Measurements from ENCODE around the gene NTF4. TPM values are rescaled to one million over a fixed set of nuclear protein-coding genes. Genes with fewer than 3 reads are reported as not detected.
"Not testable (repeated sequence)": the region's sequence is repeated elsewhere in the genome, so short reads cannot be mapped to it uniquely, and the experiment has no call there.

The NTF4 gene
- total RNA-seq, 3 donors from 2014 or later (not counting 1 experiment from before 2014, with no cell fraction given): not detected

GRCh38 chr19:49057636-49058234 is 6.9 kb downstream of the NTF4 start, which contains the start of gene CGB7:
Gene CGB7, minus strand, starts transcription at chr19:49057749. Its CDS starts 2,374 bp downstream, at chr19:49055375.
- peak within 1 kb of the TSS; percentile 87 for H3K4me3 Mint-ChIP-seq
- DNase-seq (peak in 1 of 2 donors; percentile 54), ATAC-seq (peak in 2 of 3 donors; percentile 11 to 34)
- H3K27ac ChIP-seq (ENCODE audit: low read length): no peak within 1 kb of the TSS
- TF ChIP-seq CTCF (IDR thresholded peaks at IDR 0.05): no peak
- no peaks in the 10 kb centered on the region for H3K9me3 Mint-ChIP-seq
- peaks cover 35 to 40% of the 10 kb centered on the region in 2 donors for H3K27me3 Mint-ChIP-seq (ENCODE audit: low read depth in 2 of 2)
- intact Hi-C loops (cut with micrococcal nuclease): no loop called here
- peak within 1 kb of the TSS; percentile 47 for H3K4me3 ChIP-seq (ENCODE audit: low read length)
- no peaks in the 10 kb centered on the region for H3K36me3 Mint-ChIP-seq
- H3K27ac Mint-ChIP-seq: peak within 1 kb of the TSS in 1 of 2 donors; percentile 59
- H3K4me1 ChIP-seq (ENCODE audit: control insufficient read depth, insufficient read depth, low read length): peaks cover 26% of the 10 kb centered on the region
- 5% methylated on average over 38 of the region's 38 CpGs for WGBS (ENCODE audit: insufficient coverage)
- H3K36me3 ChIP-seq (ENCODE audit: control insufficient read depth, insufficient read depth, low read length): no peaks in the 10 kb centered on the region
- peaks cover 21 to 24% of the 10 kb centered on the region in 2 donors for H3K4me1 Mint-ChIP-seq
- peaks cover 30% of the 10 kb centered on the region for H3K27me3 ChIP-seq (ENCODE audit: control insufficient read depth, insufficient read depth, low read length)
- no peaks in the 10 kb centered on the region for H3K9me3 ChIP-seq (ENCODE audit: control insufficient read depth, insufficient read depth, low read length)

DNA sequence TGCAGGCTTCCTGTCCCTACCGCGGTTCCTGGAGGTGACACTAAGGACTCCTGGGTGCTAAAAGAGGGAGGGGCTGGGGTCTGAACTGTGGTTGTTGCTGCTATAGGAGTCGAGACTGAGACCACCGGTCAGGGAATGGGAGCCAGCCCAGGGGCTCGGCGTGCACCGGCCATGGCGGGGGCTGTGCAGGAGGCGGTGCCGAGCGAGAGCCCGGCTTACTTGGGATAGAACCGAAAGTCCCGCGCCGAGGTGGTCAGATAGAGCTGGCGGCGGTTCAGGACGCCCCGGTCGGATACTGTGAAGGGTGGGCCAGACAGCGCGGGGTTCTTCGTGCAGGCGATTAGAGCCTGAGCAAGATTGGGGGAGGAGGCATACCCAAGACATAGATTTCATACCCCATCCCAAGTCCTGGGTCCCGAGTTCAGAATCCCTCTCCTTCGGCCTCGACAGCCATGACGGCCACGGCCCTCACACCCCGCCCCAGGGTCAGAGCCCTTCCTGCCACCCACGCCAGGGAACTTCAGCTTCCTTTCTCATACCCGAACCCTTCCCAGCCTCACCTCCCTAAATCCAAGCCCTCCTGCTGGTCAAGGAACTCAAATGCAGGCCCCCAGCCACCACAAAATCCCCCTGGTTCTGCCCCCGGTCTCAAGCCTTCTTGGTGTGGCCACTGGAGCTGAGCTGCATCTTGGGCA is 7.6 kb downstream of the NTF4 start:
- ATAC-seq: peak; percentile 28 to 42 (median 37)
- H3K27ac ChIP-seq (ENCODE audit: low read length); H3K9me3 Mint-ChIP-seq; H3K9me3 ChIP-seq (ENCODE audit: control insufficient read depth, insufficient read depth, low read length); DNase-seq; intact Hi-C loops (cut with micrococcal nuclease); H3K36me3 ChIP-seq (ENCODE audit: control insufficient read depth, insufficient read depth, low read length); H3K36me3 Mint-ChIP-seq: not testable (repeated sequence)
- H3K27ac Mint-ChIP-seq: peak overlapping the region in 1 of 2 donors; percentile 59
- peaks cover 21 to 24% of the 10 kb centered on the region in 2 donors for H3K4me1 Mint-ChIP-seq
- Histone ChIP-seq H3K4me1 (ENCODE audit: control insufficient read depth, insufficient read depth, low read length) (peaks cover 26% of the 10 kb centered on the region), H3K4me3 (ENCODE audit: low read length) (peak overlapping the region; percentile 47), H3K27me3 (ENCODE audit: control insufficient read depth, insufficient read depth, low read length) (peaks cover 30% of the 10 kb centered on the region)
- peaks cover 35 to 40% of the 10 kb centered on the region in 2 donors for H3K27me3 Mint-ChIP-seq (ENCODE audit: low read depth in 2 of 2)
- peak overlapping the region; percentile 87 for H3K4me3 Mint-ChIP-seq
- WGBS (ENCODE audit: insufficient coverage): 2% methylated on average over 34 of the region's 34 CpGs

GRCh38 chr19:49056101-49056901 is 8.3 kb downstream of the NTF4 start:
- Mint-ChIP-seq H3K27ac (peak overlapping the region in 1 of 2 donors; percentile 59), H3K36me3 (no peaks in the 10 kb centered on the region), H3K9me3 (no peaks in the 10 kb centered on the region), H3K4me3 (peak overlapping the region; percentile 87), H3K27me3 (ENCODE audit: low read depth in 2 of 2) (peaks cover 35 to 39% of the 10 kb centered on the region in 2 donors), H3K4me1 (peaks cover 21 to 24% of the 10 kb centered on the region in 2 donors)
- H3K36me3 ChIP-seq (ENCODE audit: control insufficient read depth, insufficient read depth, low read length): no peaks in the 10 kb centered on the region
- ATAC-seq: peak; percentile 71 to 78 (median 78)
- peaks cover 30% of the 10 kb centered on the region for H3K27me3 ChIP-seq (ENCODE audit: control insufficient read depth, insufficient read depth, low read length)
- DNase-seq: peak; percentile 48 to 69
- peak overlapping the region; percentile 47 for H3K4me3 ChIP-seq (ENCODE audit: low read length)
- H3K9me3 ChIP-seq (ENCODE audit: control insufficient read depth, insufficient read depth, low read length): no peaks in the 10 kb centered on the region
- H3K27ac ChIP-seq (ENCODE audit: low read length): no peak overlapping the region
- peaks cover 26% of the 10 kb centered on the region for H3K4me1 ChIP-seq (ENCODE audit: control insufficient read depth, insufficient read depth, low read length)
- no peak for TF ChIP-seq CTCF (IDR thresholded peaks at IDR 0.05)
- intact Hi-C loops (cut with micrococcal nuclease): no loop called here
- under 1% methylated on average over 63 of the region's 63 CpGs for whole genome bisulfite sequencing (ENCODE audit: insufficient coverage)

- H3K27ac Mint-ChIP-seq; H3K36me3 ChIP-seq (ENCODE audit: control insufficient read depth, insufficient read depth, low read length); H3K9me3 Mint-ChIP-seq; DNase-seq; H3K4me1 ChIP-seq (ENCODE audit: control insufficient read depth, insufficient read depth, low read length); ATAC-seq; H3K27ac ChIP-seq (ENCODE audit: low read length); H3K4me1 Mint-ChIP-seq; H3K4me3 ChIP-seq (ENCODE audit: low read length); intact Hi-C loops (cut with micrococcal nuclease); H3K9me3 ChIP-seq (ENCODE audit: control insufficient read depth, insufficient read depth, low read length); H3K27me3 Mint-ChIP-seq (ENCODE audit: low read depth in 2 of 2); H3K27me3 ChIP-seq (ENCODE audit: control insufficient read depth, insufficient read depth, low read length); H3K36me3 Mint-ChIP-seq; H3K4me3 Mint-ChIP-seq: not testable (repeated sequence)
- 83% methylated on average over 24 of the region's 24 CpGs for WGBS (ENCODE audit: insufficient coverage)
Measured at GRCh38 chr19:49050376-49051033, 14.1 kb downstream of the NTF4 start.

DNA sequence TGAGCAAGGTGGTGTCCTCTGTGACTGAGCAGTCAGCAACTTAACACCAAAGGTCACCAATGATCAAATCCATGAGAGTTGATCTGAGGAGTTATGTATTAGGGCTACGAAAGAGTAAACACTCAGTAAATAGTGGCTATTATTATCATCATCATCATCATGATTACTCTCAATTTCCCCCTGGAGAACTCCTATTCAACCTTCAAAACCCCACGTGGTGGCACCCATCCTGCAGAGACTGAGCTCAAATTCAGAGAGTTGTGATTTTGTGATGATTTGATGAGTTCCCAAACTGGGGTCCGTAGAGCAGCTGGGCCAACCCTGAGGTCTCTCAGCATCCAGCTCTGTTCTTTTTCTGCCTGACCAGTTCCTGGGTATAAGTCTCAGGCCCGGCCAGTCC is 14.8 kb downstream of the NTF4 start:
- H3K27ac Mint-ChIP-seq; ATAC-seq; DNase-seq; H3K9me3 Mint-ChIP-seq; H3K4me3 Mint-ChIP-seq; intact Hi-C loops (cut with micrococcal nuclease); H3K27me3 ChIP-seq (ENCODE audit: control insufficient read depth, insufficient read depth, low read length); H3K9me3 ChIP-seq (ENCODE audit: control insufficient read depth, insufficient read depth, low read length); H3K36me3 ChIP-seq (ENCODE audit: control insufficient read depth, insufficient read depth, low read length); H3K4me1 ChIP-seq (ENCODE audit: control insufficient read depth, insufficient read depth, low read length); H3K27ac ChIP-seq (ENCODE audit: low read length); H3K4me3 ChIP-seq (ENCODE audit: low read length); H3K27me3 Mint-ChIP-seq (ENCODE audit: low read depth in 2 of 2); H3K4me1 Mint-ChIP-seq; H3K36me3 Mint-ChIP-seq: not testable (repeated sequence)
- WGBS (ENCODE audit: insufficient coverage): 100% methylated on average over 1 of the region's 4 CpGs

GRCh38 chr19:49049011-49049410 is 15.6 kb downstream of the NTF4 start, which contains the start of gene CGB8:
Gene CGB8, minus strand, starts transcription at chr19:49049111. Its CDS starts 372 bp downstream, at chr19:49048739.
- H3K4me1 Mint-ChIP-seq; H3K27me3 Mint-ChIP-seq (ENCODE audit: low read depth in 2 of 2); H3K27ac Mint-ChIP-seq; H3K9me3 Mint-ChIP-seq; H3K36me3 Mint-ChIP-seq; H3K4me3 Mint-ChIP-seq; intact Hi-C loops (cut with micrococcal nuclease); H3K4me1 ChIP-seq (ENCODE audit: control insufficient read depth, insufficient read depth, low read length); ATAC-seq; H3K27me3 ChIP-seq (ENCODE audit: control insufficient read depth, insufficient read depth, low read length); H3K9me3 ChIP-seq (ENCODE audit: control insufficient read depth, insufficient read depth, low read length); H3K4me3 ChIP-seq (ENCODE audit: low read length); DNase-seq; H3K36me3 ChIP-seq (ENCODE audit: control insufficient read depth, insufficient read depth, low read length); H3K27ac ChIP-seq (ENCODE audit: low read length): not testable (repeated sequence)
- WGBS (ENCODE audit: insufficient coverage): 85% methylated on average over 10 of the region's 12 CpGs

Data from natural killer cell (primary cell).